GM12878 (cell line): ENCODE measurements around the gene SYCE1L. TPM values are rescaled to one million over a fixed set of nuclear protein-coding genes. Genes with fewer than 3 reads are reported as not detected.
A peak's percentile ranks its signal among the peaks of the same experiment; 100 is the strongest.

ENCODE experiments used
- ATAC-seq: fragments of 200-7000 bp; cut with Tn5 transposase; 3 replicates; pipeline ENCODE4 v1.9.1; 2020; ENCODE audit warnings: mild to moderate bottlenecking, moderate library complexity
- BruUV-seq: library from RNA; stranded (reverse); fragments of 400-500 nt; replicated peaks from 2 replicates; lab custom pipeline; 2021; lab: Mats Ljungman, UMichigan
- CTCF ChIA-PET: fragments of 300-600 bp; sonication (Branson Sonifier 250); formaldehyde crosslinking; extraction: SDS; loops from one replicate; lab custom pipeline; 2021; ENCODE audit warnings: inconsistent platforms; lab: Yijun Ruan, JAX
- POLR2A ChIA-PET: fragments of 350-600 bp; formaldehyde crosslinking; extraction: SDS; loops from one replicate; lab custom pipeline; 2021; ENCODE audit warnings: inconsistent platforms; lab: Charles Lee
- RAD21 ChIA-PET: fragments of 300-600 bp; sonication (Branson Sonifier 250); formaldehyde crosslinking; loops from one replicate; lab custom pipeline; 2023; ENCODE audit warnings: antibody characterized with exemption; ENCODE audit not compliant: unreplicated experiment; lab: Charles Lee
- SMC1A ChIA-PET: fragments of 300-600 bp; sonication (Branson Sonifier 250); formaldehyde crosslinking; loops from one replicate; lab custom pipeline; 2023; ENCODE audit not compliant: unreplicated experiment, uncharacterized antibody; lab: Charles Lee
- DNase-seq: peaks from one replicate; pipeline ENCODE4 v3.0.0-alpha.2; 2011; ENCODE audit warnings: low read depth, low spot score
- FAIRE-seq: peaks from 3 replicates; lab custom pipeline; 2011; peaks lifted over from hg19 to GRCh38; lab: Jason Lieb, UNC
- H2AFZ ChIP-seq: 2 replicates; pipeline ENCODE4 v1.6.0; 2011; ENCODE audit warnings: low read depth, low read length, control low read depth; ENCODE audit not compliant: control insufficient read depth
- H3K27ac ChIP-seq: 2 replicates; pipeline ENCODE4 v1.5.1; 2011; ENCODE audit warnings: control low read depth; ENCODE audit not compliant: control insufficient read depth, insufficient read depth
- H3K27me3 ChIP-seq, 2 experiments: replicated peaks in 1 of 2; 2 replicates each; pipeline versions ENCODE4 v1.6.0 to v1.6.1; 2011; ENCODE audit warnings: low read length in 1 of 2; ENCODE audit not compliant: control insufficient read depth in 2 of 2, insufficient read depth in 2 of 2
- H3K36me3 ChIP-seq, 2 experiments: 2 replicates each; pipeline ENCODE4 v1.5.1; 2011; ENCODE audit warnings: low read length in 1 of 2; ENCODE audit not compliant: control insufficient read depth in 2 of 2, insufficient read depth in 2 of 2
- H3K4me1 ChIP-seq: 2 replicates; pipeline ENCODE4 v1.6.1; 2011; ENCODE audit warnings: mild to moderate bottlenecking, low read length, moderate library complexity, mixed read lengths; ENCODE audit not compliant: control insufficient read depth, insufficient read depth
- H3K4me2 ChIP-seq: 2 replicates; pipeline ENCODE4 v1.6.0; 2011; ENCODE audit warnings: control low read depth; ENCODE audit not compliant: control insufficient read depth, insufficient read depth
- H3K4me3 ChIP-seq: fragments of 200-600 bp; sonication (generic); 2 replicates; pipeline ENCODE4 v1.5.1; 2016
- H3K79me2 ChIP-seq: 2 replicates; pipeline ENCODE4 v1.6.0; 2011; ENCODE audit warnings: low read length; ENCODE audit not compliant: control insufficient read depth, insufficient read depth
- H3K9ac ChIP-seq: 2 replicates; pipeline ENCODE4 v1.8.0; 2011; ENCODE audit warnings: low read length, control low read depth, mixed read lengths; ENCODE audit not compliant: control insufficient read depth, insufficient read depth
- H3K9me3 ChIP-seq: replicated peaks from 3 replicates; pipeline ENCODE4 v1.5.1; 2011; ENCODE audit warnings: mild to moderate bottlenecking, low read length; ENCODE audit not compliant: control insufficient read depth, insufficient read depth
- H4K20me1 ChIP-seq: 2 replicates; pipeline ENCODE4 v1.6.0; 2011; ENCODE audit not compliant: control insufficient read depth, insufficient read depth
- BACH1 ChIP-seq: fragments of 450-650 bp; IDR thresholded peaks from 2 replicates; pipeline ENCODE4 v1.6.1; 2017; ENCODE audit warnings: mild to moderate bottlenecking, borderline replicate concordance
- FOS ChIP-seq: IDR thresholded peaks from 3 replicates; pipeline ENCODE4 v1.6.1; 2011; ENCODE audit warnings: borderline replicate concordance; ENCODE audit not compliant: insufficient read length; ENCODE audit errors: extremely low read depth
- IKZF2 ChIP-seq, 2 experiments: fragments of 450-650 bp; IDR thresholded peaks; 2 replicates each; pipeline ENCODE4 v1.6.1; 2017; ENCODE audit warnings: mild to moderate bottlenecking in 2 of 2, moderate library complexity in 2 of 2
- RB1 ChIP-seq: fragments of 450-650 bp; formaldehyde crosslinking; IDR thresholded peaks from 2 replicates; pipeline ENCODE4 v1.6.1; 2017; ENCODE audit warnings: mild to moderate bottlenecking, borderline replicate concordance
- SMAD1 ChIP-seq: fragments of 450-650 bp; IDR thresholded peaks from 2 replicates; pipeline ENCODE4 v1.6.1; 2018; ENCODE audit warnings: mild to moderate bottlenecking, low read depth; ENCODE audit not compliant: partially characterized antibody
- TBL1XR1 ChIP-seq: IDR thresholded peaks from 2 replicates; pipeline ENCODE4 v1.6.1; 2012; ENCODE audit warnings: low read depth, low read length, improper control_type of control experiment
- ZNF207 ChIP-seq: fragments of 450-650 bp; IDR thresholded peaks from 2 replicates; pipeline ENCODE4 v1.6.1; 2014; ENCODE audit warnings: antibody characterized with exemption, mild to moderate bottlenecking, borderline replicate concordance
- ZNF24 ChIP-seq: fragments of 450-650 bp; IDR thresholded peaks from 2 replicates; pipeline ENCODE4 v1.6.1; 2017; ENCODE audit warnings: antibody characterized with exemption, mild to moderate bottlenecking
- ZNF274 ChIP-seq: IDR thresholded peaks from one replicate; pipeline ENCODE4 v1.8.0; 2011; ENCODE audit not compliant: insufficient read length, insufficient read depth
- WGBS: methylation state at CpG from one replicate; pipeline ENCODE4 v1.1.6; 2016; ENCODE audit warnings: low lambda C conversion rate; ENCODE audit not compliant: insufficient replicate concordance, insufficient coverage; ENCODE audit errors: missing lambda C conversion rate; 5-methylcytosine and 5-hydroxymethylcytosine counted together
- in situ Hi-C: fragments of 300-500 bp; cut with MboI; formaldehyde crosslinking; loops from 9 replicates; pipeline ENCODE4 v1.14.3; 2018; ENCODE audit warnings: mixed read lengths
- intact Hi-C: fragments of 100-400 bp; cut with micrococcal nuclease; formaldehyde crosslinking; loops from one replicate; pipeline ENCODE4 v1.14.2; 2022; ENCODE audit not compliant: unreplicated experiment
- polyA plus RNA-seq, 11 experiments: library from polyadenylated mRNA; depleted of rRNA in 4 of 11; unstranded in 6 of 11; stranded (reverse) in 5 of 11; fragments of >200 nt; fragmentation: Nextera tagmentation in 4 of 11; fragmentation: Illumina TruSeq in 1 of 11; extraction: Ambion mirVana in 4 of 11; extraction: Trizol in 1 of 11; gene quantifications; 1 replicate in 1 of 11; 2 replicates in 10 of 11; pipeline versions ENCODE4 v1.2.1 to v1.2.3, GENCODE V29; 2011 to 2016; ENCODE audit warnings: inconsistent platforms in 2 of 11, missing spikeins in 2 of 11, low read depth in 1 of 11
- total RNA-seq, 4 experiments: library from RNA; depleted of rRNA in 3 of 4; stranded (reverse); fragments of >200 nt in 3 of 4; fragmentation: Illumina TruSeq in 1 of 4; extraction: Trizol in 1 of 4; gene quantifications; 2 replicates each; pipeline versions ENCODE4 v1.2.1 to v1.2.3, GENCODE V29; 2013 to 2021
- TF ChIP-seq, protein P1 (sequence below): fragments of 450-650 bp; IDR thresholded peaks from 2 replicates; pipeline ENCODE4 v1.6.1; 2014; ENCODE audit warnings: mild to moderate bottlenecking
- TF ChIP-seq, protein P2 (sequence below), 3 experiments: IDR thresholded peaks in 2 of 3; conservative IDR thresholded peaks in 1 of 3; 2 replicates each; pipeline ENCODE4 v1.5.1; 2011; ENCODE audit warnings: low read depth in 3 of 3, low read length in 3 of 3, mild to moderate bottlenecking in 3 of 3, control low read depth in 2 of 3, moderate library complexity in 2 of 3, inconsistent platforms in 1 of 3, mixed read lengths in 1 of 3; ENCODE audit not compliant: control insufficient read depth in 2 of 3, insufficient read depth in 1 of 3; ENCODE audit errors: extremely low read depth in 1 of 3
- TF ChIP-seq, protein P3 (sequence below): fragments of 450-650 bp; IDR thresholded peaks from 2 replicates; pipeline ENCODE4 v1.6.1; 2018; ENCODE audit warnings: borderline replicate concordance, mild to moderate bottlenecking; ENCODE audit not compliant: partially characterized antibody
- TF ChIP-seq, protein P4 (sequence below): fragments of 450-650 bp; IDR thresholded peaks from 2 replicates; pipeline ENCODE4 v1.6.1; 2017; ENCODE audit warnings: antibody characterized with exemption, mild to moderate bottlenecking, moderate library complexity

SYCE1L gene
- total and polyA plus RNA-seq, 10 of the 15 experiments (the other 5 are each of a cell fraction or from before 2014, with no cell fraction given) = 0.35 to 4.6 (median 0.91) TPM; not detected in 5

DNA sequence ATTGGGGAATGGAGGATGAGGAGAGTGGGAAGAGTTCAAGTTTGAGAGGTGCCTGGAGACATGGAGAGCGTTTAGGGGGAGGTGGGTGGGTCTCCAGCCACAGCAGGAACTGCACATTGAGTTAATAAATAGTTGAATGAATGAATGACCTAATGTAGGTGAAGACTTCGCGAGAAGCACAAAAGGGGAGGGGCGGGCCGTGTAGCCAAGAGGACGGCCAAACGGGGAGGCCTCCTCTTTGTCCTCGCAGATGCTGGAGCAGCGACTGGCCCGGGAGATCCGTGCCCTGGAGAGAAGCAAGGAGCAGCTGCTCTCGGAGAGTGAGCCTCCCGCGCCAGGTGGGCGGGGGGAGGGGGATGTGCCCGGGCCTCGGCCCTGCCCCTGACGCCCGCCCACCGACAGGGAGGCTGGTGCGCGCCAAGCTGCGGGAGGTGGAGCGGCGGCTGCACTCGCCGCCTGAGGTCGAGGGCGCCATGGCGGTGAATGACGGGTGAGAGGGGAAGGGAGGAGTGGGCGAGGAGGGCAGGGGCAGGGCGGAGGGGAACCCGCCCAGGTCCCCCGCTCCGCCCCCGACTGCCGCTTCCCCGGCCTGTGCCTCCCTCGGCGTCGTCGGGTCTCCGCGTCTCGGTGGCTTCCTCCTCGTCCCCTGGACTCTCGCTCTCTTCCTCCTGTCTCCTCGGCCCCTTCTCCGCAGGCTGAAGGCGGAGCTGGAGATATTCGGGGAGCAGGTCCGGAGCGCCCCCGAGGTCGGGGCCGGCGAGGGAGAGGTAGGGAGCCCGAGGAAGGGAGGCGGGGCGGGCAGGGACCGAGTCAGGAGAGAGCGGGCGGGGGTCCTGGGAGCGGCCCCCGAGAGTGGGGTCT, 12.9 kb downstream of the SYCE1L start:
- ATAC-seq = peak; percentile 83
- no peak for DNase-seq
- no peaks in the 10 kb centered on the region; the same call in 1 of the 2 replicates for H3K4me1 ChIP-seq
- ChIA-PET POLR2A (interaction anchor here (1.2 kb wide), 1 partner anchor 22 kb away, joined by 4 read pairs; the partner anchor contains the start of gene MON1B), RAD21 (no interaction called here), CTCF (interaction anchor here (0.9 to 1.0 kb wide), 2 partner anchors 18 to 21 kb away, joined by 3 read pairs; no protein-coding TSS in a partner anchor), SMC1A (interaction anchor here (0.7 to 1.3 kb wide), 2 partner anchors 9 to 314 kb away, joined by 3 read pairs; no protein-coding TSS in a partner anchor)
- in situ Hi-C loops (loop anchor here (10.0 kb wide), 1 partner anchor 883 kb away; the partner anchor contains the start of gene WWOX), intact Hi-C loops (no loop called here)
- FAIRE-seq = no peak
- no peaks in the 10 kb centered on the region for H3K79me2 ChIP-seq
- no TSS peak for BruUV-seq
- H3K4me3 ChIP-seq = peak overlapping the region; percentile 66
- no peak overlapping the region for H3K27ac ChIP-seq
- no peaks in the 10 kb centered on the region for H3K9me3 ChIP-seq
- peak overlapping the region; percentile 80 for H2AFZ ChIP-seq
- WGBS = 3% methylated on average over 27 of the region's 66 CpGs
- peak overlapping the region; percentile 80 for H3K4me2 ChIP-seq
- no peaks in the 10 kb centered on the region for H3K36me3 ChIP-seq
- peak overlapping the region; percentile 27; the same call in 1 of the 2 replicates for H3K9ac ChIP-seq
- no peaks in the 10 kb centered on the region; the same call in 1 of the 2 replicates for H4K20me1 ChIP-seq
- no peaks in the 10 kb centered on the region for H3K27me3 ChIP-seq
- TF ChIP-seq FOS (no peak), ZNF207 (no peak), TBL1XR1 (no peak), IKZF2 (IDR thresholded peaks at IDR 0.05) (no peak), BACH1 (no peak), RB1 (peak; percentile 42; the same call in 1 of the 2 replicates), SMAD1 (no peak), ZNF274 (no peak), ZNF24 (peak; percentile 89)
- TF ChIP-seq, protein P1, sequence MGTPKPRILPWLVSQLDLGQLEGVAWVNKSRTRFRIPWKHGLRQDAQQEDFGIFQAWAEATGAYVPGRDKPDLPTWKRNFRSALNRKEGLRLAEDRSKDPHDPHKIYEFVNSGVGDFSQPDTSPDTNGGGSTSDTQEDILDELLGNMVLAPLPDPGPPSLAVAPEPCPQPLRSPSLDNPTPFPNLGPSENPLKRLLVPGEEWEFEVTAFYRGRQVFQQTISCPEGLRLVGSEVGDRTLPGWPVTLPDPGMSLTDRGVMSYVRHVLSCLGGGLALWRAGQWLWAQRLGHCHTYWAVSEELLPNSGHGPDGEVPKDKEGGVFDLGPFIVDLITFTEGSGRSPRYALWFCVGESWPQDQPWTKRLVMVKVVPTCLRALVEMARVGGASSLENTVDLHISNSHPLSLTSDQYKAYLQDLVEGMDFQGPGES = no peak
- TF ChIP-seq, protein P2, sequence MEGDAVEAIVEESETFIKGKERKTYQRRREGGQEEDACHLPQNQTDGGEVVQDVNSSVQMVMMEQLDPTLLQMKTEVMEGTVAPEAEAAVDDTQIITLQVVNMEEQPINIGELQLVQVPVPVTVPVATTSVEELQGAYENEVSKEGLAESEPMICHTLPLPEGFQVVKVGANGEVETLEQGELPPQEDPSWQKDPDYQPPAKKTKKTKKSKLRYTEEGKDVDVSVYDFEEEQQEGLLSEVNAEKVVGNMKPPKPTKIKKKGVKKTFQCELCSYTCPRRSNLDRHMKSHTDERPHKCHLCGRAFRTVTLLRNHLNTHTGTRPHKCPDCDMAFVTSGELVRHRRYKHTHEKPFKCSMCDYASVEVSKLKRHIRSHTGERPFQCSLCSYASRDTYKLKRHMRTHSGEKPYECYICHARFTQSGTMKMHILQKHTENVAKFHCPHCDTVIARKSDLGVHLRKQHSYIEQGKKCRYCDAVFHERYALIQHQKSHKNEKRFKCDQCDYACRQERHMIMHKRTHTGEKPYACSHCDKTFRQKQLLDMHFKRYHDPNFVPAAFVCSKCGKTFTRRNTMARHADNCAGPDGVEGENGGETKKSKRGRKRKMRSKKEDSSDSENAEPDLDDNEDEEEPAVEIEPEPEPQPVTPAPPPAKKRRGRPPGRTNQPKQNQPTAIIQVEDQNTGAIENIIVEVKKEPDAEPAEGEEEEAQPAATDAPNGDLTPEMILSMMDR (IDR thresholded peaks at IDR 0.05 in 2 of 3, conservative IDR thresholded peaks at IDR 0.05 in 1 of 3; ENCODE audit: control insufficient read depth in 2 of 3, extremely low read depth in 1 of 3, insufficient read depth in 1 of 3, low read depth in 3 of 3, low read length in 3 of 3) = no peak
- TF ChIP-seq, protein P3, sequence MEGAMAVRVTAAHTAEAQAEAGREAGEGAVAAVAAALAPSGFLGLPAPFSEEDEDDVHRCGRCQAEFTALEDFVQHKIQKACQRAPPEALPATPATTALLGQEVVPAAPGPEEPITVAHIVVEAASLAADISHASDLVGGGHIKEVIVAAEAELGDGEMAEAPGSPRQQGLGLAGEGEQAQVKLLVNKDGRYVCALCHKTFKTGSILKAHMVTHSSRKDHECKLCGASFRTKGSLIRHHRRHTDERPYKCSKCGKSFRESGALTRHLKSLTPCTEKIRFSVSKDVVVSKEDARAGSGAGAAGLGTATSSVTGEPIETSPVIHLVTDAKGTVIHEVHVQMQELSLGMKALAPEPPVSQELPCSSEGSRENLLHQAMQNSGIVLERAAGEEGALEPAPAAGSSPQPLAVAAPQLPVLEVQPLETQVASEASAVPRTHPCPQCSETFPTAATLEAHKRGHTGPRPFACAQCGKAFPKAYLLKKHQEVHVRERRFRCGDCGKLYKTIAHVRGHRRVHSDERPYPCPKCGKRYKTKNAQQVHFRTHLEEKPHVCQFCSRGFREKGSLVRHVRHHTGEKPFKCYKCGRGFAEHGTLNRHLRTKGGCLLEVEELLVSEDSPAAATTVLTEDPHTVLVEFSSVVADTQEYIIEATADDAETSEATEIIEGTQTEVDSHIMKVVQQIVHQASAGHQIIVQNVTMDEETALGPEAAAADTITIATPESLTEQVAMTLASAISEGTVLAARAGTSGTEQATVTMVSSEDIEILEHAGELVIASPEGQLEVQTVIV = no peak
- TF ChIP-seq, protein P4, sequence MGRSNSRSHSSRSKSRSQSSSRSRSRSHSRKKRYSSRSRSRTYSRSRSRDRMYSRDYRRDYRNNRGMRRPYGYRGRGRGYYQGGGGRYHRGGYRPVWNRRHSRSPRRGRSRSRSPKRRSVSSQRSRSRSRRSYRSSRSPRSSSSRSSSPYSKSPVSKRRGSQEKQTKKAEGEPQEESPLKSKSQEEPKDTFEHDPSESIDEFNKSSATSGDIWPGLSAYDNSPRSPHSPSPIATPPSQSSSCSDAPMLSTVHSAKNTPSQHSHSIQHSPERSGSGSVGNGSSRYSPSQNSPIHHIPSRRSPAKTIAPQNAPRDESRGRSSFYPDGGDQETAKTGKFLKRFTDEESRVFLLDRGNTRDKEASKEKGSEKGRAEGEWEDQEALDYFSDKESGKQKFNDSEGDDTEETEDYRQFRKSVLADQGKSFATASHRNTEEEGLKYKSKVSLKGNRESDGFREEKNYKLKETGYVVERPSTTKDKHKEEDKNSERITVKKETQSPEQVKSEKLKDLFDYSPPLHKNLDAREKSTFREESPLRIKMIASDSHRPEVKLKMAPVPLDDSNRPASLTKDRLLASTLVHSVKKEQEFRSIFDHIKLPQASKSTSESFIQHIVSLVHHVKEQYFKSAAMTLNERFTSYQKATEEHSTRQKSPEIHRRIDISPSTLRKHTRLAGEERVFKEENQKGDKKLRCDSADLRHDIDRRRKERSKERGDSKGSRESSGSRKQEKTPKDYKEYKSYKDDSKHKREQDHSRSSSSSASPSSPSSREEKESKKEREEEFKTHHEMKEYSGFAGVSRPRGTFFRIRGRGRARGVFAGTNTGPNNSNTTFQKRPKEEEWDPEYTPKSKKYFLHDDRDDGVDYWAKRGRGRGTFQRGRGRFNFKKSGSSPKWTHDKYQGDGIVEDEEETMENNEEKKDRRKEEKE = no peak
